Heart left ventricle (tissue), 16 donors: ENCODE results near the gene ALOXE3. TPM values are rescaled to one million over a fixed set of nuclear protein-coding genes. Genes with fewer than 3 reads are reported as not detected.

Source experiments
- ATAC-seq, 4 donors: fragments of 200-7000 bp; cut with Tn5 transposase; one replicate each; pipeline ENCODE4 v1.9.1; 2020 to 2022; ENCODE audit warnings: moderate library complexity in 4 of 4, mild to moderate bottlenecking in 3 of 4, moderate number of reproducible peaks in 1 of 4
- DNase-seq, 5 donors: peaks; one replicate each; pipeline ENCODE4 v3.0.0-alpha.2; 2020
- H3K27ac ChIP-seq, 12 donors: fragments of 200-600 bp; sonication (generic) in 4 of 12; one replicate each; pipeline versions ENCODE4 v1.5.0 to v1.8.0; 2016 to 2022; ENCODE audit warnings: mild to moderate bottlenecking in 2 of 12
- H3K27me3 ChIP-seq, 9 donors: fragments of 200-600 bp; sonication (generic) in 2 of 9; one replicate each; pipeline versions ENCODE4 v1.5.1 to v1.8.0; 2016 to 2022; ENCODE audit warnings: mild to moderate bottlenecking in 3 of 9
- H3K36me3 ChIP-seq, 9 donors: fragments of 200-600 bp; sonication (generic) in 2 of 9; one replicate each; pipeline versions ENCODE4 v1.5.0 to v1.8.0; 2018 to 2022; ENCODE audit warnings: mild to moderate bottlenecking in 2 of 9
- H3K4me1 ChIP-seq, 12 donors: fragments of 200-600 bp; sonication (generic) in 4 of 12; one replicate each; pipeline versions ENCODE4 v1.5.0 to v1.8.0; 2016 to 2022; ENCODE audit warnings: mild to moderate bottlenecking in 3 of 12
- H3K4me3 ChIP-seq, 12 donors: fragments of 200-600 bp; sonication (generic) in 4 of 12; one replicate each; pipeline versions ENCODE4 v1.5.0 to v1.8.0; 2017 to 2022; ENCODE audit warnings: mild to moderate bottlenecking in 9 of 12, moderate library complexity in 4 of 12
- H3K9me3 ChIP-seq, 12 donors: fragments of 200-600 bp; sonication (generic) in 4 of 12; one replicate each; pipeline versions ENCODE4 v1.5.0 to v1.8.0; 2016 to 2022; ENCODE audit warnings: mild to moderate bottlenecking in 1 of 12
- CTCF ChIP-seq, 12 donors: fragments of 200-600 bp; sonication (generic) in 4 of 12; IDR thresholded peaks; one replicate each; pipeline versions ENCODE4 v1.5.0 to v1.8.0; 2018 to 2022; ENCODE audit warnings: antibody characterized with exemption in 12 of 12, mild to moderate bottlenecking in 5 of 12
- POLR2A ChIP-seq, 2 donors: fragments of 450-650 bp; IDR thresholded peaks; one replicate each; pipeline ENCODE4 v1.6.1; 2017; ENCODE audit warnings: antibody characterized with exemption in 2 of 2, mild to moderate bottlenecking in 2 of 2, moderate library complexity in 2 of 2
- WGBS, 4 donors: extraction: QIAGEN DNeasy Blood & Tissue Kit in 2 of 4; methylation state at CpG; one replicate each; pipeline versions ENCODE4 v1.1.5 to v1.1.7; 2013 to 2018; 5-methylcytosine and 5-hydroxymethylcytosine counted together
- intact Hi-C, 10 donors: fragments of 100-400 bp; cut with DNase I; formaldehyde crosslinking; loops; one replicate each; pipeline versions ENCODE4 v1.11.1 to v1.14.2; 2022
- polyA plus RNA-seq, 2 donors: library from polyadenylated mRNA; stranded (reverse); fragments of 200-250 nt; gene quantifications; one replicate each; pipeline ENCODE4 v1.2.3, GENCODE V29; 2013
- total RNA-seq, 9 donors: library from RNA; depleted of rRNA in 2 of 9; stranded (reverse); fragments of >200 nt in 2 of 9; fragmentation: NEBNext Ultra II Directional in 3 of 9; extraction: Animal tissue kit (Norgen Biotek cat#: 25700) in 3 of 9; gene quantifications; one replicate each; pipeline versions ENCODE4 v1.1.0 to v1.2.4, GENCODE V29; 2016 to 2023
- donor health status: ischemic (EF 13 %, LVEDD 7.1; RV severe dilation, severe dysfunction).
- donor health status: healthy with polysubstance abuse.
- donor health status: DM: no; HTN: yes; CAD: no.
- donor health status: DM: no; HTN: no; CAD: no.
- donor health status: ischemic (EF 25% LVEDD 6.9; RV normal size, moderate dysfunction).
- donor health status: ischemic (EF 25% LVEDD 5.7; RV mildly dilated, moderate dysfunction).
- donor health status: healthy.
- donor health status: DM: yes; HTN: yes; CAD: no.
- donor health status: ischemic (EF 35%, LVEDD 5.7; RV mildly dilated, moderate dysfunction).
- donor health status: nonischemic (EF 11% LVEDD 7.7; RV severe dilation, severe dysfunction).
- donor health status: DM: yes; HTN: yes; CAD: no.
- donor health status: PGD.
- donor health status: ischemic (EF 29% LVEDD 5.4; RV normal size, mild dysfunction).
- donor health status: nonischemic (EF 23%, LVEDD 6.1; RV moderate dilation, normal function).

ALOXE3 gene
- total and polyA plus RNA-seq, 11 donors = 0.12 TPM; not detected in 10

- peak overlapping the region; percentile 69 to 97 (median 86) for H3K4me3 ChIP-seq
- ATAC-seq = no peak
- H3K4me1 ChIP-seq = peaks cover 18 to 81% (median 36%) of the 10 kb centered on the region in 12 donors
- peak overlapping the region; percentile 98 to 100 (median 100) for H3K27ac ChIP-seq
- peak in 1 of 5 donors; percentile 26 for DNase-seq
- H3K9me3 ChIP-seq = no peaks in the 10 kb centered on the region
- intact Hi-C loops = loop anchor here in 4 of 10 donors (2.0 to 10.0 kb wide), 4 partner anchors 17 to 311 kb away; partner anchors contain the start of genes HES7 (in 2 of the 4), CYB5D1 (in 1 of the 4), NAA38 (in 1 of the 4) and TMEM88 (in 1 of the 4)
- H3K36me3 ChIP-seq = peaks cover 0 to 28% (median 16%) of the 10 kb centered on the region in 9 donors
- WGBS, 4 donors = 7 to 20% (median 11%) methylated on average over 14 of the region's 14 CpGs
- TF ChIP-seq POLR2A (IDR thresholded peaks at IDR 0.05) (no peak), CTCF (IDR thresholded peaks at IDR 0.05) (no peak)
- no peaks in the 10 kb centered on the region for H3K27me3 ChIP-seq
Observed at GRCh38 chr17:8155231-8155995, 37.1 kb upstream of the ALOXE3 start.

GRCh38 chr17:8154608-8155155, 36.4 kb upstream of the ALOXE3 start:
- TF ChIP-seq POLR2A (IDR thresholded peaks at IDR 0.05) = no peak
- TF ChIP-seq CTCF (IDR thresholded peaks at IDR 0.05) = no peak
- H3K4me1 ChIP-seq = peaks cover 25 to 81% (median 42%) of the 10 kb centered on the region in 12 donors

GRCh38 chr17:8153957-8154607, 35.8 kb upstream of the ALOXE3 start:
- peak overlapping the region; percentile 98 to 100 (median 100) for H3K27ac ChIP-seq
- intact Hi-C loops = loop anchor here in 5 of 10 donors (2.0 to 10.0 kb wide), 4 partner anchors 15 to 312 kb away; partner anchors contain the start of genes CYB5D1 (in 1 of the 5), NAA38 (in 1 of the 5) and TMEM88 (in 1 of the 5)
- peaks cover 26 to 83% (median 46%) of the 10 kb centered on the region in 12 donors for H3K4me1 ChIP-seq
- DNase-seq = peak; percentile 100
- H3K36me3 ChIP-seq = peaks cover 2 to 28% (median 19%) of the 10 kb centered on the region in 9 donors
- no peaks in the 10 kb centered on the region for H3K9me3 ChIP-seq
- peak; percentile 58 to 65 (median 58) for ATAC-seq
- TF ChIP-seq CTCF (IDR thresholded peaks at IDR 0.05) (no peak), POLR2A (IDR thresholded peaks at IDR 0.05) (peak; percentile 67 to 87)
- peak overlapping the region in 11 of 12 donors; percentile 69 to 97 (median 85) for H3K4me3 ChIP-seq
- no peaks in the 10 kb centered on the region for H3K27me3 ChIP-seq
- WGBS, 4 donors = 2 to 3% (median 3%) methylated on average over 22 of the region's 22 CpGs

More at GRCh38 chr17:8154608-8155155, 36.4 kb upstream of the ALOXE3 start:
- Histone ChIP-seq H3K36me3 (peaks cover 0 to 28% (median 19%) of the 10 kb centered on the region in 9 donors), H3K27ac (peak overlapping the region; percentile 98 to 100 (median 100)), H3K9me3 (no peaks in the 10 kb centered on the region), H3K27me3 (no peaks in the 10 kb centered on the region), H3K4me3 (peak overlapping the region; percentile 69 to 97 (median 86))
- WGBS, 4 donors = 5 to 14% (median 5%) methylated on average over 9 to 11 of the region's 11 CpGs
- no peak for DNase-seq
- ATAC-seq = no peak
- intact Hi-C loops = loop anchor here in 5 of 10 donors (2.0 to 10.0 kb wide), 5 partner anchors 16 to 312 kb away; partner anchors contain the start of genes HES7 (in 2 of the 5), CYB5D1 (in 1 of the 5), NAA38 (in 1 of the 5) and TMEM88 (in 1 of the 5)
